HCT116 (cell line): ENCODE data around the gene PLA2G2D. TPM values are rescaled to one million over a fixed set of nuclear protein-coding genes. Genes with fewer than 3 reads are reported as not detected.

ENCODE experiments used
- ATAC-seq: fragments of 200-7000 bp; cut with Tn5 transposase; 2 replicates; pipeline ENCODE4 v1.9.1; 2020; ENCODE audit warnings: mild to moderate bottlenecking, moderate library complexity
- BruUV-seq: library from RNA; stranded (reverse); fragments of 400-500 nt; replicated peaks from 2 replicates; lab custom pipeline; 2021; lab: Mats Ljungman, UMichigan
- CTCF ChIA-PET: fragments of 300-600 bp; sonication (Branson Sonifier 250); formaldehyde crosslinking; loops from one replicate; lab custom pipeline; 2021; ENCODE audit warnings: antibody characterized with exemption; lab: Charles Lee
- POLR2A ChIA-PET: fragments of 300-600, 350-600 bp; sonication (Branson Sonifier 250); formaldehyde crosslinking; loops from one replicate; lab custom pipeline; 2021; ENCODE audit warnings: antibody characterized with exemption; lab: Charles Lee
- RAD21 ChIA-PET, 2 experiments: fragments of 300-600 bp; sonication (Branson Sonifier 250); formaldehyde crosslinking; loops; one replicate each; lab custom pipeline; 2023; ENCODE audit warnings: low total read pairs in 2 of 2; ENCODE audit not compliant: uncharacterized antibody in 2 of 2, unreplicated experiment in 2 of 2, low non-redundant PET in 1 of 2; lab: Charles Lee
- DNase-seq: peaks from one replicate; pipeline ENCODE4 v3.0.0-alpha.2; 2010; ENCODE audit warnings: low read depth, low spot score
- H2AFZ ChIP-seq: fragments of 200-600 bp; shearing (Covaris generic), sonication (generic); 2 replicates; pipeline ENCODE4 v1.6.1; 2017; ENCODE audit warnings: low read depth, mixed run types, mixed read lengths, antibody characterized with exemption, low read length; ENCODE audit not compliant: poor library complexity, severe bottlenecking
- H3K27ac ChIP-seq: 2 replicates; pipeline ENCODE4 v1.5.1; 2012; ENCODE audit warnings: low read depth, low read length
- H3K27me3 ChIP-seq: fragments of 200-600 bp; sonication (generic); 2 replicates; pipeline ENCODE4 v1.6.1; 2016; ENCODE audit warnings: mixed run types, low read length, mixed read lengths; ENCODE audit not compliant: insufficient read depth
- H3K36me3 ChIP-seq, 2 experiments: fragments of 200-500 bp in 1 of 2; fragments of 200-600 bp in 1 of 2; sonication (Bioruptor generic) in 1 of 2; sonication (generic) in 1 of 2; 2 replicates each; pipeline versions ENCODE4 v1.5.1 to v1.6.1; 2014 to 2016; ENCODE audit warnings: low read length in 2 of 2, inconsistent platforms in 1 of 2, mixed read lengths in 1 of 2, mixed run types in 1 of 2; ENCODE audit not compliant: insufficient read depth in 2 of 2, control insufficient read depth in 1 of 2
- H3K4me1 ChIP-seq, 2 experiments: fragments of 200-600 bp in 1 of 2; sonication (generic) in 1 of 2; 2 replicates each; pipeline versions ENCODE4 v1.5.1 to v1.6.1; 2012 to 2017; ENCODE audit warnings: low read length in 2 of 2, inconsistent platforms in 1 of 2, mild to moderate bottlenecking in 1 of 2, mixed read lengths in 1 of 2, mixed run types in 1 of 2, moderate library complexity in 1 of 2; ENCODE audit not compliant: insufficient read depth in 2 of 2, control insufficient read depth in 1 of 2
- H3K4me2 ChIP-seq: fragments of 200-600 bp; sonication (generic); 2 replicates; pipeline ENCODE4 v1.6.1; 2017; ENCODE audit warnings: mixed run types, low read length, mixed read lengths
- H3K4me3 ChIP-seq, 2 experiments: fragments of 200-600 bp in 1 of 2; sonication (generic) in 1 of 2; replicated peaks in 1 of 2; 2 replicates each; pipeline ENCODE4 v1.5.1; 2011 to 2016; ENCODE audit warnings: low read length in 2 of 2, control low read depth in 1 of 2, low read depth in 1 of 2, mild to moderate bottlenecking in 1 of 2, mixed read lengths in 1 of 2, mixed run types in 1 of 2
- H3K79me2 ChIP-seq: fragments of 200-600 bp; sonication (generic); 2 replicates; pipeline ENCODE4 v1.6.1; 2017; ENCODE audit warnings: mild to moderate bottlenecking, mixed run types, low read length, moderate library complexity, mixed read lengths; ENCODE audit not compliant: insufficient read depth
- H3K9ac ChIP-seq: fragments of 200-600 bp; sonication (generic); 2 replicates; pipeline ENCODE4 v1.6.1; 2016; ENCODE audit warnings: low read length, mixed read lengths
- H3K9me2 ChIP-seq: fragments of 200-600 bp; sonication (generic), shearing (Covaris generic); 2 replicates; pipeline ENCODE4 v1.6.1; 2017; ENCODE audit warnings: mixed run types, mild to moderate bottlenecking, moderate library complexity; ENCODE audit not compliant: insufficient read depth
- H3K9me3 ChIP-seq, 2 experiments: fragments of 200-500 bp in 1 of 2; fragments of 200-600 bp in 1 of 2; sonication (Bioruptor generic) in 1 of 2; sonication (generic) in 1 of 2; 2 replicates each; pipeline ENCODE4 v1.6.1; 2014 to 2017; ENCODE audit warnings: low read length in 2 of 2, mixed read lengths in 2 of 2, inconsistent platforms in 1 of 2, low read depth in 1 of 2, mild to moderate bottlenecking in 1 of 2, mixed run types in 1 of 2, moderate library complexity in 1 of 2; ENCODE audit not compliant: control insufficient read depth in 1 of 2, insufficient read depth in 1 of 2
- H4K20me1 ChIP-seq: fragments of 200-600 bp; sonication (generic), shearing (Covaris generic); 2 replicates; pipeline ENCODE4 v1.6.1; 2017; ENCODE audit warnings: mixed run types, mild to moderate bottlenecking, moderate library complexity; ENCODE audit not compliant: insufficient read depth
- CEBPB ChIP-seq: IDR thresholded peaks from 2 replicates; pipeline ENCODE4 v1.6.1; 2012; ENCODE audit warnings: low read depth
- EGR1 ChIP-seq: IDR thresholded peaks from 2 replicates; pipeline ENCODE4 v1.6.1; 2012; ENCODE audit warnings: low read depth
- EZH2 ChIP-seq: fragments of 200-600 bp; sonication (generic); IDR thresholded peaks from 2 replicates; pipeline ENCODE4 v1.6.1; 2017; ENCODE audit warnings: antibody characterized with exemption, mixed run types
- FOSL1 ChIP-seq: IDR thresholded peaks from 2 replicates; pipeline ENCODE4 v1.6.1; 2012; ENCODE audit warnings: low read depth
- JUND ChIP-seq: IDR thresholded peaks from 2 replicates; pipeline ENCODE4 v1.6.1; 2012
- MAX ChIP-seq: IDR thresholded peaks from 2 replicates; pipeline ENCODE4 v1.6.1; 2012
- POLR2A ChIP-seq: IDR thresholded peaks from 2 replicates; pipeline ENCODE4 v1.7.0; 2011; ENCODE audit warnings: borderline replicate concordance; ENCODE audit not compliant: insufficient read depth, insufficient read length; ENCODE audit errors: extremely low read depth
- POLR2AphosphoS5 ChIP-seq: IDR thresholded peaks from 2 replicates; pipeline ENCODE4 v1.6.1; 2011; ENCODE audit warnings: mild to moderate bottlenecking, low read depth, low read length, moderate library complexity
- RAD21 ChIP-seq: IDR thresholded peaks from 2 replicates; pipeline ENCODE4 v1.6.1; 2012; ENCODE audit warnings: low read depth, mild to moderate bottlenecking
- SIN3A ChIP-seq: IDR thresholded peaks from 2 replicates; pipeline ENCODE4 v1.6.1; 2012; ENCODE audit warnings: low read depth
- TCF7L2 ChIP-seq: IDR thresholded peaks from 2 replicates; pipeline ENCODE4 v1.7.0; 2011; ENCODE audit warnings: borderline replicate concordance, inconsistent platforms; ENCODE audit not compliant: insufficient read depth, insufficient read length; ENCODE audit errors: extremely low read depth
- YY1 ChIP-seq: IDR thresholded peaks from 2 replicates; pipeline ENCODE4 v1.6.1; 2011; ENCODE audit warnings: low read length, low read depth, moderate library complexity, mild to moderate bottlenecking; ENCODE audit not compliant: insufficient replicate concordance; ENCODE audit errors: extremely low read depth
- ZFX ChIP-seq: fragments of 450-650 bp; IDR thresholded peaks from 2 replicates; pipeline ENCODE4 v1.6.1; 2017
- ZNF274 ChIP-seq: fragments of 200-500 bp; sonication (Bioruptor generic); IDR thresholded peaks from 2 replicates; pipeline ENCODE4 v1.6.1; 2014; ENCODE audit warnings: mild to moderate bottlenecking, low read depth, low read length, inconsistent platforms
- intact Hi-C: fragments of 100-400 bp; cut with micrococcal nuclease; formaldehyde crosslinking; loops from 2 replicates; pipeline ENCODE4 v1.10.0; 2022
- total RNA-seq: library from RNA; stranded (reverse); gene quantifications from one replicate; pipeline ENCODE4 v1.2.1, GENCODE V29; 2021; ENCODE audit not compliant: unreplicated experiment
- TF ChIP-seq, protein P1 (sequence below): IDR thresholded peaks from 2 replicates; pipeline ENCODE4 v1.6.1; 2012; ENCODE audit warnings: low read depth

The PLA2G2D gene
- total RNA-seq, 1 experiment from 2014 or later, result not detected

GRCh38 chr1:20110679-20111078, 8.7 kb downstream of the PLA2G2D start:
- H3K9me3 ChIP-seq, result no peaks in the 10 kb centered on the region
- H3K27ac ChIP-seq, result no peak overlapping the region
- no peaks in the 10 kb centered on the region for H4K20me1 ChIP-seq
- TF ChIP-seq TCF7L2 (no peak), POLR2AphosphoS5 (no peak), CEBPB (no peak), EZH2 (no peak), YY1 (no peak), FOSL1 (no peak), ZFX (no peak), RAD21 (no peak), POLR2A (no peak), MAX (no peak), ZNF274 (no peak), SIN3A (no peak), EGR1 (no peak), JUND (no peak)
- TF ChIP-seq, protein P1, sequence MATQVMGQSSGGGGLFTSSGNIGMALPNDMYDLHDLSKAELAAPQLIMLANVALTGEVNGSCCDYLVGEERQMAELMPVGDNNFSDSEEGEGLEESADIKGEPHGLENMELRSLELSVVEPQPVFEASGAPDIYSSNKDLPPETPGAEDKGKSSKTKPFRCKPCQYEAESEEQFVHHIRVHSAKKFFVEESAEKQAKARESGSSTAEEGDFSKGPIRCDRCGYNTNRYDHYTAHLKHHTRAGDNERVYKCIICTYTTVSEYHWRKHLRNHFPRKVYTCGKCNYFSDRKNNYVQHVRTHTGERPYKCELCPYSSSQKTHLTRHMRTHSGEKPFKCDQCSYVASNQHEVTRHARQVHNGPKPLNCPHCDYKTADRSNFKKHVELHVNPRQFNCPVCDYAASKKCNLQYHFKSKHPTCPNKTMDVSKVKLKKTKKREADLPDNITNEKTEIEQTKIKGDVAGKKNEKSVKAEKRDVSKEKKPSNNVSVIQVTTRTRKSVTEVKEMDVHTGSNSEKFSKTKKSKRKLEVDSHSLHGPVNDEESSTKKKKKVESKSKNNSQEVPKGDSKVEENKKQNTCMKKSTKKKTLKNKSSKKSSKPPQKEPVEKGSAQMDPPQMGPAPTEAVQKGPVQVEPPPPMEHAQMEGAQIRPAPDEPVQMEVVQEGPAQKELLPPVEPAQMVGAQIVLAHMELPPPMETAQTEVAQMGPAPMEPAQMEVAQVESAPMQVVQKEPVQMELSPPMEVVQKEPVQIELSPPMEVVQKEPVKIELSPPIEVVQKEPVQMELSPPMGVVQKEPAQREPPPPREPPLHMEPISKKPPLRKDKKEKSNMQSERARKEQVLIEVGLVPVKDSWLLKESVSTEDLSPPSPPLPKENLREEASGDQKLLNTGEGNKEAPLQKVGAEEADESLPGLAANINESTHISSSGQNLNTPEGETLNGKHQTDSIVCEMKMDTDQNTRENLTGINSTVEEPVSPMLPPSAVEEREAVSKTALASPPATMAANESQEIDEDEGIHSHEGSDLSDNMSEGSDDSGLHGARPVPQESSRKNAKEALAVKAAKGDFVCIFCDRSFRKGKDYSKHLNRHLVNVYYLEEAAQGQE, result no peak
- H3K27me3 ChIP-seq, result no peaks in the 10 kb centered on the region
- intact Hi-C loops, result no loop called here
- ATAC-seq (no peak; the same call in 1 of the 2 replicates), DNase-seq (peak; percentile 21)
- no peak overlapping the region for H2AFZ ChIP-seq
- H3K9ac ChIP-seq, result no peak overlapping the region
- H3K4me1 ChIP-seq, result peaks cover 0 to 28% of the 10 kb centered on the region in 2 experiments; a peak in 2 of 4 replicates
- no TSS peak for BruUV-seq
- no peaks in the 10 kb centered on the region for H3K36me3 ChIP-seq
- ChIA-PET CTCF (no interaction called here), POLR2A (no interaction called here), RAD21 (no interaction called here)
- no peaks in the 10 kb centered on the region for H3K79me2 ChIP-seq
- H3K4me2 ChIP-seq, result no peak overlapping the region; the same call in 1 of the 2 replicates
- no peak overlapping the region for H3K4me3 ChIP-seq
- no peaks in the 10 kb centered on the region for H3K9me2 ChIP-seq
